ENCODE results near the gene CNKSR3. TPM values are rescaled to one million over a fixed set of nuclear protein-coding genes. Genes with fewer than 3 reads are reported as not detected.

CNKSR3 gene
- total and polyA plus RNA-seq, 12 donors = 4.2 to 42.2 (median 24.1) TPM

- 83 to 86% methylated on average over 3 of the region's 3 CpGs for WGBS, 2 donors
These were observed 17.9 kb upstream of the CNKSR3 start for GRCh38 chr6:154528310-154528915.

GRCh38 chr6:154526996-154527395, 16.5 kb upstream of the CNKSR3 start:
- Histone ChIP-seq H3K4me3 (no peak overlapping the region), H3K27me3 (no peaks in the 10 kb centered on the region), H3K9me3 (no peaks in the 10 kb centered on the region), H3K27ac (no peak overlapping the region), H3K4me1 (no peaks in the 10 kb centered on the region), H3K36me3 (no peaks in the 10 kb centered on the region)
- ATAC-seq = no peak
- 86 to 96% methylated on average over 1 of the region's 1 CpG for WGBS, 2 donors
- TF ChIP-seq CTCF (IDR thresholded peaks at IDR 0.05) = no peak
- intact Hi-C loops (cut with DNase I) = no loop called here
- no peak for DNase-seq

More at GRCh38 chr6:154528310-154528915, 17.9 kb upstream of the CNKSR3 start:
- no peaks in the 10 kb centered on the region for H3K36me3 ChIP-seq
- DNase-seq (no peak), ATAC-seq (no peak)
- H3K4me1 ChIP-seq = no peaks in the 10 kb centered on the region
- H3K27ac ChIP-seq = no peak overlapping the region
- TF ChIP-seq CTCF (IDR thresholded peaks at IDR 0.05) = no peak
- H3K27me3 ChIP-seq = no peaks in the 10 kb centered on the region
- H3K4me3 ChIP-seq = no peak overlapping the region
- no peaks in the 10 kb centered on the region for H3K9me3 ChIP-seq
- intact Hi-C loops (cut with DNase I) = no loop called here

- DNase-seq (no peak), ATAC-seq (no peak)
- Histone ChIP-seq H3K4me1 (no peaks in the 10 kb centered on the region), H3K9me3 (peaks cover 0 to 3% (median 0%) of the 10 kb centered on the region in 11 donors), H3K36me3 (no peaks in the 10 kb centered on the region), H3K27me3 (no peaks in the 10 kb centered on the region), H3K4me3 (no peak overlapping the region), H3K27ac (no peak overlapping the region)
- TF ChIP-seq CTCF (IDR thresholded peaks at IDR 0.05) = no peak
- WGBS, 2 donors = 81 to 85% methylated on average over 4 of the region's 4 CpGs
- intact Hi-C loops (cut with DNase I) = no loop called here
These were observed 12.1 kb upstream of the CNKSR3 start for GRCh38 chr6:154522576-154522975.

- no peak overlapping the region for H3K27ac ChIP-seq
- no peak for DNase-seq
- ATAC-seq = no peak
- H3K9me3 ChIP-seq = peaks cover 0 to 3% (median 0%) of the 10 kb centered on the region in 11 donors
- H3K27me3 ChIP-seq = no peaks in the 10 kb centered on the region
- no peaks in the 10 kb centered on the region for H3K36me3 ChIP-seq
- peaks cover 0 to 9% (median 2%) of the 10 kb centered on the region in 9 donors for H3K4me1 ChIP-seq
- intact Hi-C loops (cut with DNase I) = no loop called here
- no peak overlapping the region for H3K4me3 ChIP-seq
- WGBS, 2 donors = 92 to 95% methylated on average over 7 of the region's 7 CpGs
- no peak for TF ChIP-seq CTCF (IDR thresholded peaks at IDR 0.05)
These were observed 10.9 kb upstream of the CNKSR3 start for GRCh38 chr6:154521412-154521811.

Data from heart right ventricle (tissue), 16 donors.